ENCODE data around the gene AURKAIP1. TPM values are rescaled to one million over a fixed set of nuclear protein-coding genes. Genes with fewer than 3 reads are reported as not detected.
"Not testable (repeated sequence)": the region's sequence is repeated elsewhere in the genome, so short reads cannot be mapped to it uniquely, and the experiment has no call there.

The AURKAIP1 gene
- total RNA-seq, 1 donor from 2014 or later: 268 TPM

- no peak for ATAC-seq
- intact Hi-C loops (cut with micrococcal nuclease): no loop called here
- DNase-seq: peak; percentile 22
Observed at GRCh38 chr1:1393014-1393413, 18.0 kb upstream of the AURKAIP1 start.

- intact Hi-C loops (cut with micrococcal nuclease): no loop called here
- ATAC-seq (no peak), DNase-seq (peak; percentile 29)
Observed at GRCh38 chr1:1391225-1391624, 16.2 kb upstream of the AURKAIP1 start.

DNA sequence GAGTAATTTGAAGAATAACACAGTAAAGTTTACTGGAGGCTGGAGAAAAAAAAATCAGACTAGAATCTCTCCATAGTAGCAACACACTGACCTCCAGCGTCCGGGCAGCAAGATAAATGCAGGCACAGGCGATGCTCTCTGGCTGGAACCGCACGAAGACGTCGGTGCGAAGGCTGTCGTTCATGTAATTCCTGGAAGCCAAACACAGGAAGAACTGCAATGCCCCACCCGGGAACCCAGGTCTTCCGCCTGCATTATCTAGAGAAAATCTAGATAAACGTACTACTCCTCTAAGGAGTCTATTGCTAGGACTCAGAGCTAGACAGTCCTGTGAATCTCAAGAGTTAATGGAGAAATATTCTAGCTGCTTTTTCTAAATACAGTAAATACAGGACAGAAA, 15.7 kb upstream of the AURKAIP1 start:
- ATAC-seq (no peak), DNase-seq (peak; percentile 16)
- intact Hi-C loops (cut with micrococcal nuclease): no loop called here

GRCh38 chr1:1388078-1388472, 13.1 kb upstream of the AURKAIP1 start:
- intact Hi-C loops (cut with micrococcal nuclease): no loop called here
- ATAC-seq (no peak), DNase-seq (no peak)

GRCh38 chr1:1387098-1388077, 12.4 kb upstream of the AURKAIP1 start:
- DNase-seq (peak; percentile 13), ATAC-seq (no peak)
- intact Hi-C loops (cut with micrococcal nuclease): no loop called here

GRCh38 chr1:1385931-1386330, 10.9 kb upstream of the AURKAIP1 start:
- intact Hi-C loops (cut with micrococcal nuclease): no loop called here
- ATAC-seq (no peak), DNase-seq (no peak)

DNA sequence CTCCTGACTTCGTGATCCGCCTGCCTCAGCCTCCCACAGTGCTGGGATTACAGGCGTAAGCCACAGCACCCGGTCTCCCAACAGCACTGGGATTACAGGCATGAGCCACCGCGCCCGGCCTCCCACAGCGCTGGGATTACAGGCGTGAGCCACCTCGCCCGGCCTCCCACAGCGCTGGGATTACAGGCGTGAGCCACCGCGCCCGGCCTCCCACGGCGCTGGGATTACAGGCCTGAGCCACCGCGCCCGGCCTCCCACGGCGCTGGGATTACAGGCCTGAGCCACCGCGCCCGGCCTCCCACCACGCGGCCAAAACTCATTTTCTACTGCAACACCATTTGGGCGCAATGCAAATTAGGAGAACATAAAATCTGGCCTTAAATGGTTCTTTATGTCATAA, 10.3 kb upstream of the AURKAIP1 start:
- DNase-seq: peak; percentile 15
- intact Hi-C loops (cut with micrococcal nuclease); ATAC-seq: not testable (repeated sequence)

DNA sequence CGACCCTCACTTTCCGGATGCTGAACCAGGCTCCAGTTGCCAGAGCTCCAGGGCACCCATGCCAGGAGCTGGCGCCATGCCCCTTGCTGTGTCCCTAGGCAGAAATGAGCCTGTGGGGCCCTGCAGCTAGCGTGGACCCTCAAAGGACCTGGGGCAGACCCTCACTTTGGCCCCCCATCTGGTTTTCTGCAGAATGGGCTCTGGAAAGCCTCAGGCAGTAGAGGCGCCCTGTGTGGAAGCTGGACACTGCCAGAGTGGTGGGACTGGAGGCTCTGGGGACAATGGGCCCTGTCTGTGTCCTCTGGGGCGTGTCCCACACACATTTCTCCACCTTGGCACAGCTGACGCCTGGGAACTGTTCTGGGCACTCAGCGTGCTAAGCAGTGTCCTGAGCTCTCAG, 6.3 kb upstream of the AURKAIP1 start:
- ATAC-seq (no peak), DNase-seq (no peak)
- intact Hi-C loops (cut with micrococcal nuclease): no loop called here

DNA sequence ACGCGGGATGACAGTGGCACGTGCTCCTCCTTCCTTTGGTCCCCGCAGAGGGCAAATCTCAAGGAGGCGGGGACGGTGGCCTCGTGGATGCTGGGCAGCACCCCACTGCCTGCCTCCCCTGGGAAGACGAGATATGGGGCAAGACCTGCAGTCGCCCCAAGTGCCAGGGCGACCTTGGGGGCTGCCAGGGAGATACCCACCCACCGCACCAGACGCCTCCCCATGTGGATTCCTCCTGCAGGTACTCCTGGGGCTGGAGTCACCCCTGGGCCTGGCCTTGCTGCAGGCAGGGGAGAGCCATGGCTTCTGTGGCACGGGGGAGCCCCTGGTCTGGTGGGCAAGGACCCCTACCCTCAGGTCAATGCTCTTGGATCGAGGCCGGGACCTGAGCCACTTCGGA, 5.9 kb upstream of the AURKAIP1 start:
- intact Hi-C loops (cut with micrococcal nuclease): no loop called here
- ATAC-seq: no peak

GRCh38 chr1:1377540-1378205, 2.7 kb upstream of the AURKAIP1 start:
- intact Hi-C loops (cut with micrococcal nuclease): no loop called here

More for the DNA sequence above, 5.9 kb upstream of the AURKAIP1 start:
- DNase-seq: no peak

GRCh38 chr1:1376551-1377226, 1.7 kb upstream of the AURKAIP1 start:
- intact Hi-C loops (cut with micrococcal nuclease): no loop called here
- no peak for ATAC-seq
- DNase-seq: peak; percentile 28

More at GRCh38 chr1:1377540-1378205, 2.7 kb upstream of the AURKAIP1 start:
- ATAC-seq (no peak), DNase-seq (peak; percentile 27)

- ATAC-seq (peak; percentile 1), DNase-seq (peak; percentile 60)
- intact Hi-C loops (cut with micrococcal nuclease): no loop called here
Observed at GRCh38 chr1:1374589-1374928, 448 bp downstream of the AURKAIP1 start.

GRCh38 chr1:1373815-1374588, 1.0 kb downstream of the AURKAIP1 start:
- DNase-seq: peak; percentile 39
- no peak for ATAC-seq
- intact Hi-C loops (cut with micrococcal nuclease): no loop called here

- ATAC-seq (no peak), DNase-seq (peak; percentile 34)
- intact Hi-C loops (cut with micrococcal nuclease): no loop called here
Observed at GRCh38 chr1:1373051-1373814, 1.8 kb downstream of the AURKAIP1 start.

GRCh38 chr1:1371746-1372711, 3.0 kb downstream of the AURKAIP1 start:
- peak; percentile 33 for ATAC-seq
- intact Hi-C loops (cut with micrococcal nuclease): no loop called here

DNA sequence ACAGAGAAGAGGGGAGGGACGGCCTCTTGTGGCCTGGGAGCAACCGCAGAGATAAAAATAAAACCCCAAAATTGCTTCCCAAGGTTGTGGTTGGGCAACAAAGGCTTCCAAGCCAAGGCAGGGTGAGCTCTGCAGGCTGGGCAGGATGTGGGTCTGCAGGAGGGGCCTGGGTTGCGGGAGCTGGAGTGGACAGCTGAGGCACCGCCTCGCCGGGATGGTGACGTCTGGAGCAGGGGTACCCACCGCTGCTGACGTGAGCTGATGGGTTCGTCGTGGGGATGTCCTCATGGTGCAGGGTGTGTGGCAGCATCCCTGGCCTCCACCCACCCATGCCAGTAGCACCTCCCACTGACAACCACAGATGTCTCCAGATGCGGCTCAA, 3.7 kb downstream of the AURKAIP1 start:
- intact Hi-C loops (cut with micrococcal nuclease): no loop called here
- ATAC-seq (no peak), DNase-seq (peak; percentile 35)

More at GRCh38 chr1:1371746-1372711, 3.0 kb downstream of the AURKAIP1 start:
- peak; percentile 80 for DNase-seq

DNA sequence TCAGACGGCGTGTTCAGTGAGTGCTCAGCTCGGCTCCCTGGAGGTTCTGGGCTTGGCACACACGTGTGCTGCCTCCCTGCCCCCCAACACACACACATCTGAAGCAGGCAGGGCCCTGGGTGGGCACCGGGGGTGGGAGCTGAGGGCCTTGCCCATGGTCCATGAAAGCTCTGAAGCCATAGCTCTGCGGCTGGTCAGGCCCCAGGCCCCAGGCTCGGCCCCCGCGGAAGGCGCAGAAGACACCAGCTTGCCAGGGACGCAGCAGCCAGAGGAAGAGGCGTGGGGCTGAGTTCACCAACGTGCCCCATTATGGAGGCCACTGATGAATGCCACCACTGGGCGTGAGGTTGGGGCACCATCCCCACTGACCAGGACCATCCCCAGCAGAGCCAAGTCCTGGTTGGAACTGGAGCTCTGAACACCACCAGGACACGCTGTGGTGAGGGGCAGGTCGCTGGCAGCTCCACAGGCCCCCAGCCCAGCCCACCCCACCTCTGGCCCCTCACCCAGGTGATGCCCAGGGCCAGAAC, 4.2 kb downstream of the AURKAIP1 start:
- intact Hi-C loops (cut with micrococcal nuclease): no loop called here
- DNase-seq: peak; percentile 29
- no peak for ATAC-seq

Data from left ventricle myocardium superior (tissue), 1 donor.